GM12801 (cell line): ENCODE measurements around the gene C16orf92.

Experiments used
- CTCF ChIP-seq: IDR thresholded peaks from one replicate; pipeline ENCODE4 v1.5.1; 2011; ENCODE audit warnings: control low read depth; ENCODE audit not compliant: insufficient read length; ENCODE audit errors: extremely low read depth

Gene C16orf92

GRCh38 chr16:30065102-30065942 lies 42.3 kb downstream of the C16orf92 start, which contains the start of gene ALDOA:
TSS of gene ALDOA (plus strand) at chr16:30065760. CDS start at chr16:30066898, 1,138 bp downstream.
- TF ChIP-seq CTCF = no peak

- TF ChIP-seq CTCF = no peak
Measured at GRCh38 chr16:30065943-30066760, 43.2 kb downstream of the C16orf92 start.

- TF ChIP-seq CTCF = no peak
Measured at GRCh38 chr16:30066761-30067583, 44.0 kb downstream of the C16orf92 start.

- TF ChIP-seq CTCF = no peak
Measured at GRCh38 chr16:30067584-30067916, 44.6 kb downstream of the C16orf92 start.

GRCh38 chr16:30068333-30068732 lies 45.3 kb downstream of the C16orf92 start:
- no peak for TF ChIP-seq CTCF

GRCh38 chr16:30068750-30069610 lies 46.0 kb downstream of the C16orf92 start:
- TF ChIP-seq CTCF = no peak
